Thyroid gland (tissue), 4 donors: Measurements from ENCODE around the gene PSME4. TPM values are rescaled to one million over a fixed set of nuclear protein-coding genes. Genes with fewer than 3 reads are reported as not detected.

Source experiments
- DNase-seq, 2 donors: peaks; one replicate each; pipeline ENCODE4 v3.0.0-alpha.2; 2019
- H3K27ac ChIP-seq, 3 donors: fragments of 200-600 bp; sonication (generic); 1 replicate in 2 of 3; 2 replicates in 1 of 3; pipeline ENCODE4 v1.5.1; 2016 to 2019; ENCODE audit warnings: mild to moderate bottlenecking in 1 of 3, moderate library complexity in 1 of 3
- H3K27me3 ChIP-seq: fragments of 200-600 bp; sonication (generic); one replicate; pipeline ENCODE4 v1.5.1; 2019
- H3K36me3 ChIP-seq, 2 donors: fragments of 200-600 bp; sonication (generic); one replicate each; pipeline ENCODE4 v1.5.1; 2016 to 2019
- H3K4me1 ChIP-seq, 2 donors: fragments of 200-600 bp; sonication (generic); one replicate each; pipeline ENCODE4 v1.5.1; 2017 to 2019
- H3K4me3 ChIP-seq, 3 donors: fragments of 200-600 bp; sonication (generic); replicated peaks in 1 of 3; 1 replicate in 2 of 3; 2 replicates in 1 of 3; pipeline ENCODE4 v1.5.1; 2016; ENCODE audit warnings: mild to moderate bottlenecking in 1 of 3
- H3K9me3 ChIP-seq: fragments of 200-600 bp; sonication (generic); one replicate; pipeline ENCODE4 v1.5.1; 2017
- POLR2A ChIP-seq, 2 donors: fragments of 450-650 bp; IDR thresholded peaks; one replicate each; pipeline ENCODE4 v1.6.1; 2017; ENCODE audit warnings: antibody characterized with exemption in 2 of 2, mild to moderate bottlenecking in 2 of 2, moderate library complexity in 1 of 2
- WGBS, 2 donors: methylation state at CpG; one replicate each; pipeline ENCODE4 v1.1.5; 2017; 5-methylcytosine and 5-hydroxymethylcytosine counted together
- intact Hi-C: fragments of 100-400 bp; cut with DNase I; formaldehyde crosslinking; loops from one replicate; pipeline ENCODE4 v1.15.1; 2023
- total RNA-seq, 4 donors: library from RNA; depleted of rRNA; stranded (reverse); fragments of >200 nt; gene quantifications; one replicate each; pipeline ENCODE4 v1.2.3, GENCODE V29; 2016
- TF ChIP-seq, protein P1 (sequence below), 6 experiments: fragments of 200-600 bp in 3 of 6; fragments of 450-650 bp in 3 of 6; sonication (generic) in 3 of 6; IDR thresholded peaks; one replicate each; pipeline ENCODE4 v1.5.1; 2016 to 2019; ENCODE audit warnings: antibody characterized with exemption in 6 of 6, mild to moderate bottlenecking in 2 of 6, inconsistent platforms in 1 of 6, moderate library complexity in 1 of 6

The PSME4 gene
- total RNA-seq, 4 donors from 2014 or later = 64.3 to 131 (median 84.4) TPM

DNA sequence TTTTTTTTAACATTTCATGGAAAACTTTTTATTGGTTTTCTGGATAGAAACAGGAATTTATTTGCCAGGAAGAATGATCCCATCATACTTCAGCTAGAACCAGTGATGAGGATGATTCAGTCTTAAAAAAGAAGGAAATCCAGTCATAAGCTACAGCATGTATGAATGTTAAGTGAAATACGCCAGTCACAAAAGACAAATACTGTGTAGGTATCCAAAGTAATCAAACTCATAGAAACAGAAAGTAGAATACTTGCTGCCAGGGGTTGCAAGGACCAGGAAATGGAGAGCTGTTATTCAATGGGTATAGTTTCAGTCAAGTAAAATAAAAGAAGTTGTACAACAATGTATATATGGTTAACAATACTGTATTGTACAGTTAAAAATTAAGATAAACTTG lies 21.3 kb downstream of the PSME4 start:
- intact Hi-C loops = no loop called here
- TF ChIP-seq, protein P1, sequence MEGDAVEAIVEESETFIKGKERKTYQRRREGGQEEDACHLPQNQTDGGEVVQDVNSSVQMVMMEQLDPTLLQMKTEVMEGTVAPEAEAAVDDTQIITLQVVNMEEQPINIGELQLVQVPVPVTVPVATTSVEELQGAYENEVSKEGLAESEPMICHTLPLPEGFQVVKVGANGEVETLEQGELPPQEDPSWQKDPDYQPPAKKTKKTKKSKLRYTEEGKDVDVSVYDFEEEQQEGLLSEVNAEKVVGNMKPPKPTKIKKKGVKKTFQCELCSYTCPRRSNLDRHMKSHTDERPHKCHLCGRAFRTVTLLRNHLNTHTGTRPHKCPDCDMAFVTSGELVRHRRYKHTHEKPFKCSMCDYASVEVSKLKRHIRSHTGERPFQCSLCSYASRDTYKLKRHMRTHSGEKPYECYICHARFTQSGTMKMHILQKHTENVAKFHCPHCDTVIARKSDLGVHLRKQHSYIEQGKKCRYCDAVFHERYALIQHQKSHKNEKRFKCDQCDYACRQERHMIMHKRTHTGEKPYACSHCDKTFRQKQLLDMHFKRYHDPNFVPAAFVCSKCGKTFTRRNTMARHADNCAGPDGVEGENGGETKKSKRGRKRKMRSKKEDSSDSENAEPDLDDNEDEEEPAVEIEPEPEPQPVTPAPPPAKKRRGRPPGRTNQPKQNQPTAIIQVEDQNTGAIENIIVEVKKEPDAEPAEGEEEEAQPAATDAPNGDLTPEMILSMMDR (IDR thresholded peaks at IDR 0.05) = no peak
- TF ChIP-seq POLR2A (IDR thresholded peaks at IDR 0.05) = no peak
- no peaks in the 10 kb centered on the region for H3K9me3 ChIP-seq
- H3K27me3 ChIP-seq = no peaks in the 10 kb centered on the region
- H3K4me3 ChIP-seq = no peak overlapping the region
- H3K4me1 ChIP-seq = peaks cover 3 to 5% of the 10 kb centered on the region in 2 donors
- DNase-seq = no peak
- WGBS, 2 donors = 83 to 96% methylated on average over 1 of the region's 1 CpG
- H3K36me3 ChIP-seq = peaks cover 5 to 10% of the 10 kb centered on the region in 2 donors
- no peak overlapping the region for H3K27ac ChIP-seq

DNA sequence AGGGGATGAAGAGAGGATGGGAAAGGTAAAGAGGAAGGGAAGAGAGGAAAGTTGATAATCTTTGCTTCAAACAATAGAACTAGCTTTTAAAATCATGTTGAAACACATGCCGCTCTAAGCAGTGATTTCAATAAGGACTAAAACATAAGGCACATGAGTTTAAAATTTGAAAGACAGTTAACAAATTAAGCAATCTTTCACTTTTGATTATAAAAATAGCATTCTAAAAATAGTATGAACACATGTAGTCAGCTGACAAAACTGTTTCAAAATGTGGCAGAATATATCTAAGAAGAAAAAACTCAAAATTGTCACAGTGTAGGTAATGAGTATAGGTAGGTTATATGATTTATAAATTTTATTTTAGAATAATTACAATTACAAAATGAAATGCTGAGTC lies 25.3 kb downstream of the PSME4 start:
- no peak for DNase-seq
- TF ChIP-seq POLR2A (IDR thresholded peaks at IDR 0.05) = no peak
- TF ChIP-seq, protein P1 (IDR thresholded peaks at IDR 0.05) = no peak
- 90 to 94% methylated on average over 1 of the region's 1 CpG for WGBS, 2 donors
- intact Hi-C loops = no loop called here
- Histone ChIP-seq H3K36me3 (peaks cover 5 to 10% of the 10 kb centered on the region in 2 donors), H3K4me1 (peaks cover 3 to 5% of the 10 kb centered on the region in 2 donors), H3K27ac (peak overlapping the region in 2 of 3 donors; percentile 18 to 24), H3K4me3 (no peak overlapping the region), H3K27me3 (no peaks in the 10 kb centered on the region), H3K9me3 (no peaks in the 10 kb centered on the region)

DNA sequence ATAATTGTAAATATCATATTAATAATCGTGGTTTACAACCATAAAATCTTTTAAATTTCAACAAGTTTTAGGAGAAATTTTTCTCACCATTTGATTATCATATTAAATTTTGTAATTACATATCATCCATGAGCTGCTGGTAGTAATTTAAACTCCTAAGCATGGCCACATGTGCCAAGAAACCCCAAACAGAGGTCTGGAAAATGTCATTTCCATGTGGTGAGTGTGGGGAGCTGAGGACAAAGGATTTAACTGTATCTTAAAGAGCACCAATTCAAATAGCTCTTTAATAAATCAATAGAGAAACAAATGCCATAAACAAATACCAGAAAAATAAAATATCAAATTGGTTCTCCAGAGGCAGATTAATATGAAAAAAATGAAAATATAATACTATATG lies 26.3 kb downstream of the PSME4 start:
- H3K4me3 ChIP-seq = no peak overlapping the region
- 99 to 100% methylated on average over 1 of the region's 1 CpG for whole genome bisulfite sequencing, 2 donors

DNA sequence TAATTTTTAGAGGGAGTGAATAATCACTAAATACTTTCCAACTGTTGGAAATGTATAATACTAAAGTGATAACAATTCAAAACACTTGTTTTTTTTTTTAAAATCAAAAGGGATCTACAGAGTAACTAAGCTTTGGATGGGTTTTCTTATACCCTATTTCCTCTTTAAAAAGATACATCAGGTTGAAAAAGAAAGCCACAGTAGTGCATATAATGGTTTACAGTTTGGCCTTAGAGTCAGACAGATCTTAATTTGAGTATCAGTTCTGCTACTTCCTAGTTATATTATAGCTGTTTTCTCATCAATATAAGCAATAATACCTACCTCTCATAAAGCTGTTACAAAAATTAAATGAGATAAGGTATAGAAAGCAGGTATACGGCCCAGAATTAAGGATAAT lies 28.5 kb downstream of the PSME4 start:
- Histone ChIP-seq H3K9me3 (no peaks in the 10 kb centered on the region), H3K4me3 (no peak overlapping the region), H3K27ac (no peak overlapping the region), H3K4me1 (peaks cover 3 to 14% of the 10 kb centered on the region in 2 donors), H3K36me3 (peaks cover 5 to 11% of the 10 kb centered on the region in 2 donors), H3K27me3 (no peaks in the 10 kb centered on the region)
- DNase-seq = no peak
- WGBS, 2 donors = 95 to 96% methylated on average over 1 of the region's 1 CpG
- TF ChIP-seq POLR2A (IDR thresholded peaks at IDR 0.05) = no peak
- TF ChIP-seq, protein P1 (IDR thresholded peaks at IDR 0.05) = no peak
- intact Hi-C loops = no loop called here

More for the DNA sequence above, 26.3 kb downstream of the PSME4 start:
- peaks cover 5 to 10% of the 10 kb centered on the region in 2 donors for H3K36me3 ChIP-seq
- no peaks in the 10 kb centered on the region for H3K27me3 ChIP-seq
- intact Hi-C loops = no loop called here
- no peaks in the 10 kb centered on the region for H3K9me3 ChIP-seq
- H3K27ac ChIP-seq = no peak overlapping the region
- TF ChIP-seq POLR2A (IDR thresholded peaks at IDR 0.05) = no peak
- TF ChIP-seq, protein P1 (IDR thresholded peaks at IDR 0.05) = no peak
- no peak for DNase-seq
- H3K4me1 ChIP-seq = peaks cover 3 to 14% of the 10 kb centered on the region in 2 donors

DNA sequence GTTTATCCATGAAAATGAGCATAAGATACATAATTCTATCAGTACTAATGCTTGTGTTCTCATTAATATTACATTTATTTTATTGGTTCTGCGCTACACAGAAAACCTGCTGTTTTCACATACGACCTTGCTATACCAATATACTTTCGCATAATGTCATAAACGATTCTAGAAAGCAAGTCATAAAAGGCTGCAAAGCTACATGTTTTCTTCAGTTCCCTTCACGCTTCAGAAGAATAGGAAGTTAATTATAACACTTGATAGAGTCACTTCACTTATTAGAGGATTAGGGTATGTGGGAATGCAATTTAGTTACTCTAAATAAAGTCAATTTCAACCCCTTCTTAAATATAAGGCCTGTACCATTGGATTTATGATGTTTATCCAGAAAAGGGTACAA lies 29.0 kb downstream of the PSME4 start:
- TF ChIP-seq, protein P1 (IDR thresholded peaks at IDR 0.05) = no peak
- no peak for TF ChIP-seq POLR2A (IDR thresholded peaks at IDR 0.05)
- no peaks in the 10 kb centered on the region for H3K9me3 ChIP-seq
- intact Hi-C loops = no loop called here

More for the DNA sequence above, 29.0 kb downstream of the PSME4 start:
- H3K27me3 ChIP-seq = no peaks in the 10 kb centered on the region
- peaks cover 3 to 14% of the 10 kb centered on the region in 2 donors for H3K4me1 ChIP-seq
- no peak overlapping the region for H3K4me3 ChIP-seq
- peaks cover 5 to 6% of the 10 kb centered on the region in 2 donors for H3K36me3 ChIP-seq
- no peak overlapping the region for H3K27ac ChIP-seq
- 94% methylated on average over 5 of the region's 5 CpGs for WGBS, 2 donors
- no peak for DNase-seq
